LNCaP clone FGC (cell line): ENCODE data around the gene NAA60.
A peak's percentile ranks its signal among the peaks of the same experiment; 100 is the strongest.
"Not testable (repeated sequence)": the region's sequence is repeated elsewhere in the genome, so short reads cannot be mapped to it uniquely, and the experiment has no call there.

Source experiments
- DNase-seq: peaks from one replicate; pipeline ENCODE4 v3.0.0-alpha.2; 2011; ENCODE audit warnings: low read depth
- H3K4me3 ChIP-seq: 2 replicates; pipeline ENCODE4 v1.5.1; 2011; ENCODE audit warnings: mild to moderate bottlenecking, low read depth, low read length, control low read depth
- CTCF ChIP-seq: IDR thresholded peaks from 2 replicates; pipeline ENCODE4 v1.5.1; 2012; ENCODE audit warnings: mild to moderate bottlenecking; ENCODE audit not compliant: control insufficient read depth, insufficient read depth; ENCODE audit errors: extremely low read depth

The NAA60 gene

GRCh38 chr16:3519581-3519980 is 76.1 kb downstream of the NAA60 start:
- no peak for DNase-seq
- H3K4me3 ChIP-seq: no peak overlapping the region
- TF ChIP-seq CTCF: no peak

- TF ChIP-seq CTCF: no peak
- no peak overlapping the region for H3K4me3 ChIP-seq
- no peak for DNase-seq
Measured at GRCh38 chr16:3520413-3520812, 76.9 kb downstream of the NAA60 start.

- no peak for DNase-seq
- TF ChIP-seq CTCF: no peak
- no peak overlapping the region for H3K4me3 ChIP-seq
Measured at GRCh38 chr16:3520841-3521240, 77.4 kb downstream of the NAA60 start.

GRCh38 chr16:3523281-3523680 is 79.8 kb downstream of the NAA60 start:
- no peak for TF ChIP-seq CTCF
- no peak overlapping the region for H3K4me3 ChIP-seq
- no peak for DNase-seq

GRCh38 chr16:3525951-3526350 is 82.5 kb downstream of the NAA60 start:
- no peak for TF ChIP-seq CTCF
- no peak overlapping the region for H3K4me3 ChIP-seq
- no peak for DNase-seq

GRCh38 chr16:3527216-3527829 is 83.8 kb downstream of the NAA60 start:
- not testable (repeated sequence) for H3K4me3 ChIP-seq
- peak; percentile 72 for TF ChIP-seq CTCF
- peak; percentile 58 for DNase-seq

GRCh38 chr16:3528406-3528805 is 84.9 kb downstream of the NAA60 start:
- TF ChIP-seq CTCF: no peak
- H3K4me3 ChIP-seq: no peak overlapping the region
- DNase-seq: no peak
